OCI-LY1 (cell line): Measurements from ENCODE around the gene SVOPL.

Experiments used
- H2AFZ ChIP-seq: fragments of 200-600 bp; sonication (generic), shearing (Covaris generic); 2 replicates; pipeline ENCODE4 v1.6.0; 2014; ENCODE audit warnings: antibody characterized with exemption, mild to moderate bottlenecking, low read length
- H3F3A ChIP-seq: fragments of 200-600 bp; sonication (generic), shearing (Covaris generic); 2 replicates; pipeline ENCODE4 v1.6.0; 2014; ENCODE audit warnings: mild to moderate bottlenecking, antibody characterized with exemption, low read length, moderate library complexity; ENCODE audit not compliant: insufficient read depth
- H3K27ac ChIP-seq: fragments of 200-600 bp; sonication (generic); 2 replicates; pipeline ENCODE4 v1.5.1; 2014; ENCODE audit warnings: low read length, mixed run types, mild to moderate bottlenecking, low read depth; ENCODE audit not compliant: poor library complexity, severe bottlenecking
- H3K27me3 ChIP-seq: fragments of 200-600 bp; sonication (generic); 2 replicates; pipeline ENCODE4 v1.6.0; 2014; ENCODE audit warnings: antibody characterized with exemption, mild to moderate bottlenecking, low read length, moderate library complexity; ENCODE audit not compliant: insufficient read depth
- H3K36me3 ChIP-seq: fragments of 200-600 bp; sonication (generic); 2 replicates; pipeline ENCODE4 v1.6.1; 2014; ENCODE audit warnings: mild to moderate bottlenecking, antibody characterized with exemption, low read length, moderate library complexity, mixed read lengths; ENCODE audit not compliant: insufficient read depth
- H3K4me1 ChIP-seq: fragments of 200-600 bp; sonication (generic); 2 replicates; pipeline ENCODE4 v1.5.1; 2014; ENCODE audit warnings: mild to moderate bottlenecking, low read length, moderate library complexity; ENCODE audit not compliant: insufficient read depth, severe bottlenecking
- H3K4me2 ChIP-seq: fragments of 200-600 bp; sonication (generic), shearing (Covaris generic); 2 replicates; pipeline ENCODE4 v1.6.1; 2014; ENCODE audit warnings: low read length
- H3K4me3 ChIP-seq: fragments of 200-600 bp; sonication (generic); 2 replicates; pipeline ENCODE4 v1.5.1; 2014; ENCODE audit warnings: low read length, low read depth, mild to moderate bottlenecking, mixed read lengths; ENCODE audit not compliant: poor library complexity, severe bottlenecking
- H3K79me2 ChIP-seq: fragments of 200-600 bp; shearing (Covaris generic); 2 replicates; pipeline ENCODE4 v1.6.1; 2016; ENCODE audit warnings: mixed run types, low read length, mixed read lengths; ENCODE audit not compliant: insufficient read depth
- H3K9ac ChIP-seq: fragments of 200-600 bp; sonication (generic), shearing (Covaris generic); 2 replicates; pipeline ENCODE4 v1.6.1; 2014; ENCODE audit warnings: mild to moderate bottlenecking, low read length, mixed read lengths
- H3K9me2 ChIP-seq: fragments of 200-600 bp; sonication (generic), shearing (Covaris generic); 2 replicates; pipeline ENCODE4 v1.6.1; 2014; ENCODE audit warnings: low read depth, mild to moderate bottlenecking, low read length, mixed read lengths
- H3K9me3 ChIP-seq: fragments of 200-600 bp; shearing (Covaris generic); 2 replicates; pipeline ENCODE4 v1.6.1; 2014; ENCODE audit warnings: low read length, mixed read lengths
- H4K20me1 ChIP-seq: fragments of 200-600 bp; sonication (generic), shearing (Covaris generic); 2 replicates; pipeline ENCODE4 v1.6.0; 2016; ENCODE audit warnings: mild to moderate bottlenecking, low read length; ENCODE audit not compliant: insufficient read depth
- CTCF ChIP-seq: fragments of 200-600 bp; sonication (generic), shearing (Covaris generic); IDR thresholded peaks from 2 replicates; pipeline ENCODE4 v1.5.1; 2017; ENCODE audit warnings: mild to moderate bottlenecking, antibody characterized with exemption, low read length, moderate library complexity, mixed read lengths
- EZH2 ChIP-seq: fragments of 200-600 bp; sonication (generic), shearing (Covaris generic); IDR thresholded peaks from 2 replicates; pipeline ENCODE4 v1.8.0; 2017; ENCODE audit warnings: borderline replicate concordance, mixed run types, mild to moderate bottlenecking, antibody characterized with exemption, low read length, moderate library complexity, mixed read lengths

The SVOPL gene

GRCh38 chr7:138554674-138555073, 146.5 kb downstream of the SVOPL start:
- Histone ChIP-seq H3K4me3 (no peak overlapping the region), H3F3A (no peaks in the 10 kb centered on the region), H3K9me2 (no peaks in the 10 kb centered on the region), H3K4me1 (no peaks in the 10 kb centered on the region), H4K20me1 (no peaks in the 10 kb centered on the region), H3K9ac (no peak overlapping the region), H3K36me3 (peaks cover 87% of the 10 kb centered on the region), H3K79me2 (no peaks in the 10 kb centered on the region), H2AFZ (no peak overlapping the region), H3K27ac (no peak overlapping the region), H3K9me3 (peaks cover 19% of the 10 kb centered on the region), H3K27me3 (no peaks in the 10 kb centered on the region), H3K4me2 (no peak overlapping the region)
- TF ChIP-seq EZH2 (no peak), CTCF (no peak)

- TF ChIP-seq EZH2, result no peak
- no peak for TF ChIP-seq CTCF
- H3K27me3 ChIP-seq, result no peaks in the 10 kb centered on the region
- no peaks in the 10 kb centered on the region for H4K20me1 ChIP-seq
- H3K9me2 ChIP-seq, result no peaks in the 10 kb centered on the region
- H3K27ac ChIP-seq, result no peak overlapping the region
- peaks cover 79% of the 10 kb centered on the region for H3K36me3 ChIP-seq
- H3K4me3 ChIP-seq, result no peak overlapping the region
- H2AFZ ChIP-seq, result no peak overlapping the region
- H3K9me3 ChIP-seq, result peaks cover 19% of the 10 kb centered on the region
- no peak overlapping the region for H3K9ac ChIP-seq
- no peaks in the 10 kb centered on the region for H3K79me2 ChIP-seq
- no peak overlapping the region for H3K4me2 ChIP-seq
- no peaks in the 10 kb centered on the region for H3K4me1 ChIP-seq
- no peaks in the 10 kb centered on the region for H3F3A ChIP-seq
Observed at GRCh38 chr7:138553805-138554204, 147.4 kb downstream of the SVOPL start.

- Histone ChIP-seq H4K20me1 (no peaks in the 10 kb centered on the region), H3K4me2 (no peak overlapping the region), H3K9me3 (no peaks in the 10 kb centered on the region; the same call in 1 of the 2 replicates), H3K4me3 (no peak overlapping the region), H2AFZ (no peak overlapping the region), H3K27ac (no peak overlapping the region), H3K79me2 (no peaks in the 10 kb centered on the region), H3K9ac (no peak overlapping the region), H3K36me3 (peaks cover 70% of the 10 kb centered on the region), H3K4me1 (no peaks in the 10 kb centered on the region), H3K9me2 (no peaks in the 10 kb centered on the region), H3K27me3 (no peaks in the 10 kb centered on the region), H3F3A (no peaks in the 10 kb centered on the region)
- TF ChIP-seq EZH2, result no peak
- no peak for TF ChIP-seq CTCF
Observed at GRCh38 chr7:138551102-138551501, 150.1 kb downstream of the SVOPL start.
